ENCODE data around the gene JAZF1.
A peak's percentile ranks its signal among the peaks of the same experiment; 100 is the strongest.

JAZF1 gene

DNA sequence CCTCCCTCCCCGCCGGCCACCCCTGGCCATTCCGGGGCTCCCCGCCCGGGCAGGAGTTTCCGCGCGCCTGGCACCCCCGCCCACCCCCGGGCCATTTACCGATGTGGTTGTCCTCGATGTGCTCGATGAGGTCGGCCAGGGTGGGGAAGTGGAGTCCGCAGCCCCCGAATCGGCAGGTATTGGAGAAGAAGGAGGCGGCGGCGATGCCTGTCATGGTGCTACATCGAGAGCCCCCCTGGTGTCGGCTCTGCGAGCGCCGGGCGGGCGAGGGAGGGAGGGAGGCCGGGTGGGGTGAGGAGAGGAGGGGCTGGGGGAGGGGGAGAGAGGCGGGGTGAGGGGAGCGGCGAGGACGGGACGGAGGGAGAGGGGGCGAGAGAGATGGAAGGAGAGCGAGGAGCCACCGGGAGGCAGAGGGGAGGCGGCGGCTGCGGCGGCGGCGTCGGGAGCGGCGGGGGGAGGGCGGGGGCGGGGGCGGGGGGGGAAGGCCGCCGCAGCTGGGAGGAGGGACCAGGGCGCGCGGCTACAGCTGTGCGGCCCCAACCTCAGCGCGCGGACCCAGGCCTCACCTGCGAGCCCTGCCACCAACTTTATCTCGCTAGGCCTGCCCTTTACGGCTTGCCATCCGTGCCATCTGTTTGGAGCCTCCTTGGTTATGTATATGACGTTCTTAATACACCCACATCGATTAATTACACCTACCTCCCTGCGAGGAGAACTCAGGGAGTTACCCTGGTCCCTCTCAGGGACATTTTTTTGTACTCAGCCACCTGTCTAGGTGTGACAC is at the start of gene JAZF1:
Gene JAZF1, minus strand, starts transcription at position 432 of the 784 bp plus-strand sequence.
- peak; percentile 80 for DNase-seq (ENCODE audit: low read depth, low spot score)

DNA sequence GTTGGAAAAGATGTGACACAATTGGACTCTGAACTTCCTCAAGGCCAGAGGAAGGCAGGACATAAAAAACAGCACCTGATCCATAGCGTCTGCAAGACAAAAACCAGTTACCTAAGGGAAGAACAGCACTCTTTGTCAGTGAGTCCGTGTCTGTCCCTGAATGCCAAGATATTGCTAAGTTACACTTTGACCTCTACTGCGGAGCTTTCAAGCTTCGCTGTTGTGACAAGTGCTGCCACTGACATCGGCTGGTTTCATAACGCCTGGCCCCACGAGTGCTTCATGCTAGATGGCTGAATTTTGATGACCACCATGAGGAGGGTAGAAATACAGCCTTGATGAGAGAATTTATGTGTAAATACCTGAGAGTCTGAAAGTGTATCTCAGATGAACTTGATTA is 49.7 kb upstream of the JAZF1 start:
- no peak for DNase-seq (ENCODE audit: low read depth, low spot score)

DNA sequence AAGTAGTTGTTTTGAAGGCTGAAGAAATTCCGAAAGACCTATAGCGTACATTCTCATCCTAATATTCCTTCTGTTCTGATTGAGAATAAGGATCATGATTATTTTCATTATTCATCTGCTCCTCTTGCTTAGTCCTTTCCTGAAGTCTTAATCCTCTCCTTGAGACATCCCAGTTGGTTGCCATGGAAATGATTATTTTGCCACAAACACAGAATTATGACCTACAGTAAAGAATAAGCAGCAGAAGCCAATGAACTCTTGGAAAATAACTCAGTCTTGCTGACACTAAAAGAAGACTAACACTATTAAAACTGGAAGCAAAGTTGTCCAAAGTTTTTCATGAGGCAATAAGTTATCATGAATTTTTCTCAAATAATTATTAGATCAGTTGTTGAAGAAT is 47.8 kb upstream of the JAZF1 start:
- no peak for DNase-seq (ENCODE audit: low read depth, low spot score)

DNA sequence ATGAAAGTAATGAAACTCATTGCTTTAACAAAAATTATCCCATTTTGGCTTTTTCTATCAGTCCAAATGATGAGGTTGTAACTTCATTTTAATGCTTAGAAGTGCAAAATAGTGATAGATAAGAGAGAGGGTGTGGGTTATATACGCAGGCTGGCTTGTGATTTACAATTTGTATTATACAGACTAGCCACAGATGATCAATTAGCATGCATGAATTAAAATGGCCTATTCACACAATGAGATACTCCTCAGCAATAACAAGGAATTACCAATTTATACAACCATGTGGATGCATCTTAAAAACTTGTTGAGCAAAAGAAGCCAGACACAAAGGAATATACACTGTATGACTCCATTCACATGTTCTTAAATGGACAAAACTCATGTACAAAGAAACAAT is 45.4 kb upstream of the JAZF1 start:
- DNase-seq (ENCODE audit: low read depth, low spot score): no peak

DNA sequence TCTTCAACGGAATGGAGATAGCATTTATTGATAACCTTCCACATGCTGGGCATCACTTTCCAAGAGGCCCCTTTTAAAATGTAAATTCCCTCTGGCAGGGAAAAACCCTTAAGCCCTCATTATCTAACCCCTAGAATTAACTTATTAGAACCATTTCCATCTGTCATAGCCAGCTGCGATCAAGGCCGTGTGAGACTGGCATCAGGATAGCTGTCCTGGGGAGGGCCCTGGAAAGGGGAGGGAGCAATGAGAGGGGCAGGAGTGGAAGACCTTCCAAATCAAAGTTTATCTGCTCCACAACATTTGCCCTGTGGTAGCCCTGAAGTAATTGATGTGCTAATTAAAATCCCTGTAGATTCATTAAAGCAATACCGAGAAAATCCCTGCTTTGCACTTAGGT is 45.0 kb upstream of the JAZF1 start:
- no peak for DNase-seq (ENCODE audit: low read depth, low spot score)

DNA sequence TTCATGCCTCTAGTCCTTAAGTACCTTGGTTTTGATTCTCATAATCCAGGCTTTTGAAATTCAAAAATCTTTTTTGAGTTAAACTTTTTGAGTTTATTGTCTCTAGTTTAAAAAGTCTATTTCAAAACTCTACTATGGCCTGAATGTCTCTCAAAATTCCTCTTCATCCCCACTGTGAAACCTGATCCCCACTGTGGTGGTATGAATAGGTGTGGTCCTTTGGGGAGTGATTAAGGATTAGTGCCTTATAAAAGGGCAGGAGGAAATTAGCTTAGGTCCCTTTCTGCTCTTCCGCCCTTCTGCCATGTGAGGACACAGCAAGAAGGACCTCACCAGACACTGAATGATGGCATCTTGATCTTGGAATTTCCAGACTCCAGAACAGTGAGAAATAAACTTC is 44.1 kb upstream of the JAZF1 start:
- no peak for DNase-seq (ENCODE audit: low read depth, low spot score)

DNA sequence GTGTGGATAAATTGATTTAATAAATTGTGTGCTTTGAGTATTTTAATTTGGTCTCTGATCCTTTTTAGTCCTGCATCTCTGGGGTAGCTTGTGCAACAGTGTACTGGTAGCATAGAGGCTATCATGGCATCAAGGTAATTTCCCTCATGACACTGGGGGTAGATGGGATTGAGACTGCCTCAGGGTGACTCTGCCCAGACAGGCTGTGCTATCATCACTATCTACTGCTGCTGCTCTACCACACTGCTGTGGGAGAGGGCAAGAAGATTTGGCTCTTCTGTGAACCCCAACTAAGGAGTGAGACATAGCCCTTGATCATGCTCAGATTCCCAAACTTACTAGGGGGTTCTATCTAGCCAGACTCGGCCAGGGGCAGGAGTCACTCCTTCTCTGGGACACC is 43.6 kb upstream of the JAZF1 start:
- DNase-seq (ENCODE audit: low read depth, low spot score): no peak

DNA sequence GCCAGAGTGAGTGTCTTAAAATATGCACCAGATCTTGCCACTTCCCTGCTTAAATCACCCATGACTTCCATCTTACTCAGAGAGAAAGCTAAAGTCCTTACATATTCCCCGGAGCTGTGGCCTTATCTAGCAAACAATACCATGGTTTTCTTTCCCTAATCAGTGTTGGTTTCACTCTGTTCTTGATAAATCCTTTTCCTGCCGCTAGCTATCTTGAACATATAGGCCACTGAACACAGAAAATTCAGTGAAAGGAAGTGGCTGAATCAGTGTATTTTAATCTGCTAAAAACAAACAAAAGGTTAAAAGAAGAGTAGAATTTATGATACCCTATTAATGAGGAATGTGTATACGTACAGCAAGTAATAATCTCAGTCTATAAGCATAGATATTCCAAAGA is 42.0 kb upstream of the JAZF1 start:
- no peak for DNase-seq (ENCODE audit: low read depth, low spot score)

DNA sequence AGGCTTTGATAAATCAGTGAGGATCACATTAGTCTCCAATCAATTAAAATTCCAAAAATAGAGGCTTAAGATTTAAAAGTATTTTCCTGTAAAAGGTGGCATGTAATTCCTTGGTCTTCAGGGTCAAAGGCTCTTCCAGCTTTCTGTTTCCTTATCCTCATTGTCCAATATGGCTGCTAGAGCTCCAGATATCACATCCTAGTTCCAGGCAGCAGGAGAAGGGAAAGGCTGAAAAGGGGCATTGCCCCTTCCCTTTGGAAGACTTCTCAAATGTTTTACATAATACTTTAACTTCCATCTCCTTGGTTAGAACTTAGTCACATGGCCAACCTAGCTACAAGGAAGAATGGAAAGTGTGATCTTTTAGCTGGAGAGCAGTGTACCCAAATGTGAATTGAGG is 39.2 kb upstream of the JAZF1 start:
- no peak for DNase-seq (ENCODE audit: low read depth, low spot score)

DNA sequence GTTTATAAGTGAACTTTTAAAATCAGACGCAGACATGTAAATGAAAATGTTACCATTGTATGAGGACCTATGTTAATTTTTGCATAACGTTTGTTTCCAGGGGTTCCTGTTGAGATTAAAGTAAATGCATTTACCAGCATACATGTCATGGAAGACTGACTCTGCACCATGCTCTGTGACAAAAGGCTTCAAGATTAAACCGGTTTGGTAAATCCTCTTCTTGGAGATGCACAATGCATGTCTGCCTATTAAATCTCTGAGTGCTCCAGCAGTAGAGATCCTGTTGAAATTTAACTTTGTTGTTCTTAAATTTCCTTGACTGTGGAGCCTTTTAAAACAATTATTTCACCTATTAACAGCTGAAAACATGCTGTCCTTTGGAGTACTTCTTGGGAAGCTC is 36.5 kb upstream of the JAZF1 start:
- DNase-seq (ENCODE audit: low read depth, low spot score): no peak

DNA sequence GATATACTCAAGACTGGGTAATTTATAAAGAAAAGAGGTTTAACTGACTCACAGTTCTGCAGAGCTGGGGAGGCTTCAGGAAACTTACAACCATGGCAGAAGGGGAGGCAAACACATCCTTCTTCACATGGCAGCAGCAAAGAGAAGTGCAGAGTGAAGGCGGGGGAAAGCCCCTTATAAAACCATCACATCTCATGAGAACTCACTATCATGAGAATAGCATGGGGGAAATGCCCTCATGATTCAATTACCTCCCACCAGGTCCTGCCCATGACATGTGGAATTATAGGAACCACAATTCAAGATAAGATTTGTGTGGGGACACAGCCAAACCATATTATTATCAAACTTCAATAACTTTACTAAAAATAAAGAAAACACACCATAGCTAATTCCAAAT is 30.4 kb upstream of the JAZF1 start:
- no peak for DNase-seq (ENCODE audit: low read depth, low spot score)

DNA sequence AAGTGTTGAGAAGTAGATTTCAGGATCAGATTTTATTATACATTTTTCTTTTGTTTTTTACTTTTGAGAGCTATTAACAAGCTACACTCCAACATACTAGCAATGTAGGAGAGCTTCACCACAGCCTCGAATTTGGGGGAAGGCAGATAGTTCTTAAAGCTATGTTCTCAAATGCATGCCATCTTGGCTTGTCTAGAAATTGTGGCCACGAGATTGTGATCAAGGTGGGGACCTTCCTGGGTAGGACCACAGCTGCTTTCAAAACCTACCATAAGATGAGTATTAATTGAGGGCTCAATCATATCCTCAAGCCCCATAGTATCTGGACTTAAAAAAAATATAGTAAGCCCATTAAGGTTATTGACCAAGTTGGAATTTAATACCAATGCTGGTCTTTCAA is 27.9 kb upstream of the JAZF1 start:
- no peak for DNase-seq (ENCODE audit: low read depth, low spot score)

DNA sequence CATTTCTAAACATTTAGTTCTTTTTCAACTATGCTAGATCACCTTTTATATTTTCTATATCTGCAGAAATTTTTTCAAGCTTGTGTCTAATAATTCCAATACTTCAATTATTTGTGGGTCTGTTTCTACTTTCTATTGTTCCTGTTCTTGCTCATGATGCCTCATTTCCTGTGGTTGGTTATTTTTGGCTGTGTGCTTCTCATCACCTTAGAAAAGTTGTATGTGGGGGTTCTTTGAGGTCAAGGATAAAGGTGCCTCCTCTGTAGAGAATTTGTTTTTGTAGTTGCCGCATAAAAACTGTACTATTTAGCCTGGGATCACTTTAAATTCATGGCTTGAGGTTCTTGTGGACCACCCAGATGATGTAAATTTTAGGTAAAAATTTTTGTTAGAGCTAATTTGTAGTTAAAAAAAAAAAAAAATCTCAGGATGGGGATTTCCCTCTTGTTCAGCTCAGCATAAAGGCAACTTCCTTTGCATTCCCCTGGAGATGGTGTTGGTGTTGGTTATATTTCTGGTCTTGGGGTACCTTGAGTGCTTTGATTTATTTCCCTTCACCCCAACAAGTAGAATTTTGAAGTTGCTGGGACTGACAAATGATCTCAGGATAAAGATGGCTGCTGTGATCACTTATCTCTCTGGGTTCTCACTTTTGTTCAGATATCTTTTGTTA is 27.0 kb upstream of the JAZF1 start:
- DNase-seq (ENCODE audit: low read depth, low spot score): peak; percentile 20

DNA sequence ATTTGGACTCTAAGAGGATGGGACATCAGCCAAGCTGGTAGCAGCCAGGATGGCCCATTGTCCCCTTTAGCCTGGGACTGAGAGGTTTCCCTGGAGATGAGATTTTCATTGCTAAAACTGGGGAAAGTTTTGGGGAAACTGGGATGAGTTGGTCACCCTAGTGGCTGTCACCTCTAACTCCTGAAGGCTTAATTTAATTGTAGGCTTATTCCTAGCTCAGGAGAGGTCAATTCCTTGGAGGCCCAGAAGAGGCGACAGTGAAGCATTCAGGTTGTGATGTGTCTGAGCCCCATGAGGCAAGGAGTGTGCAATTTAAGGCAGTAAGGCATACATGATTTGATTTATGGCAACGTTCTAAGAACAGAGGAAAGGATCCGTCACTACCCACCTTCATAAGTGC is 24.9 kb upstream of the JAZF1 start:
- no peak for DNase-seq (ENCODE audit: low read depth, low spot score)

DNA sequence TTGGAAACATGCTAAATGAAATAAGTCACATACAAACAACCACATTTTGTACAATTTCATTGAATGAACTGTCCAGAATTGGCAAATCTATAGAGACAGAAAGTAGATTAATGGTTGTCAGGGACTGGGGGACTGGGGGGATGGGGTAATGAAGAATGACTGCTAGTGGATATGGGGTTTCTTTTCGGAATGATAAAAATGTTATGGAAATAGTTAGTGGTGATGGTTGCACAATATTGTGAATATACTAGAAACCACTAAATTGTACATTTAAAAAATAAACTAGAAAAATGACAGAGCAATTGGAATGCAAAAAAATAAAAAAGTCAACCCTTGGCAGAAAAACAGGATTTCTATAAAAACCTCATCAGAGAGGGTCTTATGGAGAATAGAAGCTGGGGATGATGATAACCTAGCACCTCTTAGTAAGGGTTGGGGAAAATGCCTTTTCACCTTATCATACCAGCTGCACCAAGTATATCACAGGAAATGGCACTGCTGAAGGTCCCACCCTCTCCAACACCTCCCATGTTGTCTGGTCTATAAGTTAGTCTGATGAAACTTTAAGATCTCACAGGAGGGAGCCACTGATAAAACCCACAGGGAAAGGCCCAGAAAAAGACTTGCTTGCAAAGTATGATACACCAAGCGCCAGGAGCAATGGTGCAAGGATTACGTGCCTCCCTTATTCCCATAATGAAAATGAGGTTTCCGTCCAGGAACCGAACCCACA is 23.1 kb upstream of the JAZF1 start:
- DNase-seq (ENCODE audit: low read depth, low spot score): no peak

DNA sequence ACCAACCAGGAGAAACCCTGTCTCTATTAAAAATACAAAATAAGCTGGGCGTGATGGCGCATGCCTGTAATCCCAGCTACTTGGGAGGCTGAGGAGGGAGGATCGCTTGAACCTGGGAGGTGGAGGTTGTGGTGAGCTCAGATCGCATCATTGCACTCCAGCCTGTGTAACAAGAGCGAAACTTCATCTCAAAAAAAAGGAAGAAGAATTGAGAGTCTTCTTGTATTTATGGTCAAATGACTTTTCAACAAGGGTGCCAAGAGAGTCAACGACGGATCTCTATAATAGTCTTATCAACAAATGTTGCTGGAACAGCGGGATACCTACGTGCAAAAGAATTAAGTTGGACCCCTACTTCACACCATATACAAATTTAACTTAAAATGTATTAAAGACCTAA is 21.6 kb upstream of the JAZF1 start:
- DNase-seq (ENCODE audit: low read depth, low spot score): no peak

DNA sequence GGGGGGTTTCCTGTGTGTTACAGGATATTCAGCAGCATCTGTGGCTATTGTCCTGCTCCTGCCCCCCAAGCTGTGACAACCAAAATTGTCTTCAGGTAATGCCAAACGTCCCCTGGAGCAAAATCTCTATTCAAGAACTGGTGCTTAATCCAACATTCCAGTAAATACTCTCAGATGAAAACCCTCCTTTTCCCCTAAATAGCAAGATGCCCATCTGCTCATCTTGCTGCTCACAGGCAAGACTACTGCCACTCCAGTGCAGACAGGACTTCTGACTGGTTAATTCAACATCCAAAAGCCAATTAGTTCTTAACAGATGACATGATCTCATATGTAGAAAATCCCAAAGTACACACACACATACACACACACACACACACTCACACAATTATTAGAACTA is 20.5 kb upstream of the JAZF1 start:
- no peak for DNase-seq (ENCODE audit: low read depth, low spot score)

DNA sequence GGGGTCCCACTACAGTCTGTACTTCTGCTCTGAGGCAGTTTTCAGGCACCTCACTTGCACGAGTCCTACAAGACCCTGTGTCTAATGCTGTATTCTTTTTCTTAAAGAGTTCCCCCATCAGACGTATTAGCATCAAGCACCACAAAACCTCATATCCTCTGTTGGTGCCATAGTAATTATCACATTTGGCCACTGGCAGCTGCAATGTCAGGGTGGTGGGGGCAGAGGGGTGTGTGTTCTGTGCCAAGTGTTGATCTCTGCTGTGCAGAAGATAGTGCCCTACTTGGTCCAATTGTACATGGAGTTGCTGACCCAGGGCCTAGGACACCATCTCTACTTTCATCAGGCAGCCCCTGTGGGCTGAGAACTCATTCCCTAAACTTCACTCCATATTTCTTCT is 20.0 kb upstream of the JAZF1 start:
- no peak for DNase-seq (ENCODE audit: low read depth, low spot score)

DNA sequence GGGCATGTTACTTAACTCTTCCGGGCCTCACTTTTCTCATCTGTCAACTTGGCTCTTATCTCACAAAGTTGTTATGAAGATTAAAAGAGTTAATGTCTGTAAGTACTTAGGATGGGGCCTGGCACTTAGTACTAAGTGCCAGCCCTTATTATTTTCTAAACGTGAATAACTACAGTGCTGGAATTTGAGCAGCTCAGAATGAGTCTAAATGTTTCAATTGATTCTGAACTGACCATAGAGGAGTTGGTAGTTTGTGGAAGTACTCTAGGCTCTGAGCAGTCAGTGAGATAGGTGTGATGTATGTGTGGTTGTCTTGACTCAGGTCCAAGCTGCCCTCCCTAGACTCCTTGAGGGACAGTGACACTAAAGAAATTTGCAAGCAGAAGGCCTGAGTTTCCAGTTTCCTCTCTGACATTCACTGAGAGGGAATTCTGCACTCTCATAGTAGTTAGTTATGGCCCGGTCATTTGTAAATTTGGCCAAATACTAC is 18.5 kb upstream of the JAZF1 start:
- DNase-seq (ENCODE audit: low read depth, low spot score): no peak

DNA sequence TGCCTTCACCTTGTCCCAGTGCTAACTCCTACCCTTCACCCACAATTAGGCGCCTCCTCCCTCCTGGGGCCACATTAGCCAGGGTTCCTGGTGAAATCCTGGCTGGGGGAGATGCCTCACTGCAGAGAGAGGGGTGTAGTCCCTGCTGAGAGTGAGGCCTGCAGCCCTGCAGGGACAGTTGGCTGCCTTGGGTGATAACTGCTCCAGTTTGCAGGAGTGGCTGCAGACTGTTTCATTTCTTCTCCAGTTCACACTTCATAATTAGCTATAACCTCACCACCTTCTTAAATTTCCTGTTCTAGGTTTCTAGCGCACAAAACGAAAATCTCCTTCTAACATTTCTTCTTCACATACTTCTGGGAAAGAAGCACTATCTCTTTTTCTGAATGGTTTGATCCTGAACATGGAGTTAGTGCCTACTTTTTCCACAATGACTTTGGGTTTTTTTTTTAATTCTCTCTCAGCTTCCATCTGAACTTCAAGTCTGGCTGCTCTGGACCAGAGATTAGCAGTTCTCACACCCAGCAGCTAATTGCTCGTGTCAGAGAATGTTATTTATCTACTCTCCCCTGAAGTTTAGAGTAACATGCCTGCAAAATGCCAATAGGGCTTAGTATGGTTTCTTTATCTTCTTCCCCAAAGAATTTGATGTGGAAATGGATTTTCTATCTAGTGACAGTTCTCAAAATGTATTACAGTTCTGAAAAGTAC is 15.5 kb upstream of the JAZF1 start:
- DNase-seq (ENCODE audit: low read depth, low spot score): no peak

DNA sequence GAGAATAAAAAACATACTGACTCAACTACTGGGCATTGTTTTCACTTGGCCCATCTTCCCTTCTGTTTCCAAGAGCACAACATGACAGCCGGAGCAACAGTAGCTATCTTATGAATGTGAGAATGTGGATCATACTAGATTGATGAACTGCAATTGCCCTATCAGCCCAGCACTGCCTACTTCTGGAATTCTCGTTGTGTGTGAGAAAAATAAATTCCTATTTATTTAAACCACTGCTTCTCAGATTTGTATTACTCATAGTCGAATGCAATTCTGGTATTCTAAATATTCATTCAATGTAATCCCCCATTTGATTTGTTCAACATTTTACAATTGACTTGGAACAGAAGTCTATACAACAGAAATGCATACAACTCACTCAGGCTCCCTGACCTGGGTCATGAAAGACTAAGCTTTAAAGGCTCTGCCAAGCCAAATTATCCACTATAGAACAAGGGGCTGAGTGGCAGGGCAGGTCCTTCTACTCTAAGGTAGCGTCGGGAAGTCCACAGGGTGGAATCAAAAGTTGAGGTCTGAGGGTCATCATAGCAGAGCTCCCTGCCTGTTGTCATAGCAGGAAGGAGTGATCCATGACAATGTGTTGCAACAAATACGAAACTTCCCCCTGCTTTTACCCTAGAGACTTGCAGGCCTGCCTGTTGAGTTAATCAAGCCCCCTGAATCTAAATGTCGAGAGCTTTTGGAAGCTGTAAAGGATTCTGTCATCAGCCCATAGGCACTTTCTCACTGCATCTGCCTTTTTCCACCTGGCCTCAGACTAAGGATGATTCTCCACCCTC is 12.4 kb upstream of the JAZF1 start:
- DNase-seq (ENCODE audit: low read depth, low spot score): peak; percentile 55
